ENCODE results near the gene MLLT10. TPM values are rescaled to one million over a fixed set of nuclear protein-coding genes. Genes with fewer than 3 reads are reported as not detected.

The MLLT10 gene
- total and polyA plus RNA-seq, 10 of the 15 experiments (the other 5 are each of a cell fraction or from before 2014, with no cell fraction given) = 8.7 to 61.1 (median 28.5) TPM

DNA sequence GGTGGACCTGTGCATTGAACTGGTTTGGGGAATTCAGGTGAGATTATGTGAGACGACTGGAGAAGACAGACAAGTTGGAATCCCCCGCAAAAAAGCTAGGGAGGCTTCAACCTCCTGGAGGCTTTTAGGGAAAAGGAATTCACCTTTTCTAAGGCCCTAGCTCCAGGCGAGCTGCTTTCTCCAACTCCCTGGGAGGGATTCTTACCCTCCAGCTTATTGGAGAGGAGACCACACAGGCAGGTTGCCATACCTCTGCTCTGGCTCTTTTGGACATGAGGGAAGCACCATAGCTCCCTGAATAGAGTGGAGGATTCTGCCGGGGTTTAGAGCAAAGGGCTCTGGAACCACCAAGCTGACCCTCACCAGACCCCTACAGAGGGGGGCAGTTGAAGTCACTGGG is 213.8 kb downstream of the MLLT10 start:
- ATAC-seq (no peak), FAIRE-seq (no peak), DNase-seq (ENCODE audit: low read depth, low spot score) (no peak)
- no peak overlapping the region for H3K4me3 ChIP-seq
- H3K4me1 ChIP-seq (ENCODE audit: control insufficient read depth, insufficient read depth, low read length) = no peaks in the 10 kb centered on the region
- ChIA-PET SMC1A (ENCODE audit: uncharacterized antibody, unreplicated experiment) (interaction anchor here (0.6 to 1.3 kb wide), 3 partner anchors 10 to 257 kb away, joined by 3 to 6 read pairs (median 3); no protein-coding TSS in a partner anchor), CTCF (interaction anchor here (0.7 kb wide), 1 partner anchor 10 kb away, joined by 4 read pairs; no protein-coding TSS in a partner anchor), POLR2A (no interaction called here), RAD21 (ENCODE audit: unreplicated experiment) (no interaction called here)
- H3K9ac ChIP-seq (ENCODE audit: control insufficient read depth, insufficient read depth, low read length) = no peak overlapping the region
- no peaks in the 10 kb centered on the region for H3K27me3 ChIP-seq (replicated peaks in 1 of 2; ENCODE audit: control insufficient read depth in 2 of 2, insufficient read depth in 2 of 2, low read length in 1 of 2)
- no TSS peak for BruUV-seq (replicated peaks)
- no peak overlapping the region for H3K4me2 ChIP-seq (ENCODE audit: control insufficient read depth, insufficient read depth)
- H3K79me2 ChIP-seq (ENCODE audit: control insufficient read depth, insufficient read depth, low read length) = no peaks in the 10 kb centered on the region
- TF ChIP-seq RB1 (IDR thresholded peaks at IDR 0.05; ENCODE audit: borderline replicate concordance) (no peak), NFXL1 (IDR thresholded peaks at IDR 0.05; ENCODE audit: borderline replicate concordance) (no peak), RELA (IDR thresholded peaks at IDR 0.05; ENCODE audit: borderline replicate concordance, partially characterized antibody) (no peak), EP300 (IDR thresholded peaks at IDR 0.05; ENCODE audit: borderline replicate concordance in 1 of 2, control insufficient read depth in 1 of 2, low read depth in 2 of 2, low read length in 2 of 2) (no peak), SREBF1 (IDR thresholded peaks at IDR 0.05; ENCODE audit: low read length) (no peak), SMAD1 (IDR thresholded peaks at IDR 0.05; ENCODE audit: low read depth, partially characterized antibody) (no peak), SMAD5 (IDR thresholded peaks at IDR 0.05; ENCODE audit: low read depth) (no peak), MEF2B (IDR thresholded peaks at IDR 0.05; ENCODE audit: partially characterized antibody, poor library complexity, severe bottlenecking) (no peak), ZNF384 (IDR thresholded peaks at IDR 0.05; ENCODE audit: borderline replicate concordance, low read depth, low read length) (no peak), SMC3 (IDR thresholded peaks at IDR 0.05; ENCODE audit: borderline replicate concordance, low read length) (no peak), YY1 (IDR thresholded peaks at IDR 0.05; ENCODE audit: low read depth, low read length) (no peak), EGR1 (IDR thresholded peaks at IDR 0.05; ENCODE audit: borderline replicate concordance in 1 of 2, low read depth in 2 of 2, low read length in 2 of 2) (no peak)
- no peak overlapping the region for H2AFZ ChIP-seq (ENCODE audit: control insufficient read depth, low read depth, low read length)
- peaks cover 3 to 7% of the 10 kb centered on the region in 2 experiments for H3K36me3 ChIP-seq (ENCODE audit: control insufficient read depth in 2 of 2, insufficient read depth in 2 of 2, low read length in 1 of 2)
- H4K20me1 ChIP-seq (ENCODE audit: control insufficient read depth, insufficient read depth) = no peaks in the 10 kb centered on the region
- 96% methylated on average over 4 of the region's 4 CpGs for WGBS (ENCODE audit: insufficient coverage, insufficient replicate concordance, low lambda C conversion rate, missing lambda C conversion rate)
- intact Hi-C loops (cut with micrococcal nuclease; ENCODE audit: unreplicated experiment) = no loop called here
- in situ Hi-C loops (cut with MboI) = loop anchor here (25.0 kb wide), 1 partner anchor 886 kb away; no protein-coding TSS in a partner anchor
- H3K27ac ChIP-seq (ENCODE audit: control insufficient read depth, insufficient read depth) = no peak overlapping the region
- no peaks in the 10 kb centered on the region for H3K9me3 ChIP-seq (replicated peaks; ENCODE audit: control insufficient read depth, insufficient read depth, low read length)

Measured in GM12878 (cell line).